CMK (cell line): ENCODE results near the gene BTLA.
"Not testable (repeated sequence)": the region's sequence is repeated elsewhere in the genome, so short reads cannot be mapped to it uniquely, and the experiment has no call there.

Experiments used
- DNase-seq: peaks from one replicate; pipeline ENCODE4 v3.0.0-alpha.2; 2010; ENCODE audit warnings: low read depth

Gene BTLA

GRCh38 chr3:112446343-112446742 lies 52.9 kb downstream of the BTLA start:
- no peak for DNase-seq

- no peak for DNase-seq
Observed at GRCh38 chr3:112445839-112446238, 53.4 kb downstream of the BTLA start.

DNA sequence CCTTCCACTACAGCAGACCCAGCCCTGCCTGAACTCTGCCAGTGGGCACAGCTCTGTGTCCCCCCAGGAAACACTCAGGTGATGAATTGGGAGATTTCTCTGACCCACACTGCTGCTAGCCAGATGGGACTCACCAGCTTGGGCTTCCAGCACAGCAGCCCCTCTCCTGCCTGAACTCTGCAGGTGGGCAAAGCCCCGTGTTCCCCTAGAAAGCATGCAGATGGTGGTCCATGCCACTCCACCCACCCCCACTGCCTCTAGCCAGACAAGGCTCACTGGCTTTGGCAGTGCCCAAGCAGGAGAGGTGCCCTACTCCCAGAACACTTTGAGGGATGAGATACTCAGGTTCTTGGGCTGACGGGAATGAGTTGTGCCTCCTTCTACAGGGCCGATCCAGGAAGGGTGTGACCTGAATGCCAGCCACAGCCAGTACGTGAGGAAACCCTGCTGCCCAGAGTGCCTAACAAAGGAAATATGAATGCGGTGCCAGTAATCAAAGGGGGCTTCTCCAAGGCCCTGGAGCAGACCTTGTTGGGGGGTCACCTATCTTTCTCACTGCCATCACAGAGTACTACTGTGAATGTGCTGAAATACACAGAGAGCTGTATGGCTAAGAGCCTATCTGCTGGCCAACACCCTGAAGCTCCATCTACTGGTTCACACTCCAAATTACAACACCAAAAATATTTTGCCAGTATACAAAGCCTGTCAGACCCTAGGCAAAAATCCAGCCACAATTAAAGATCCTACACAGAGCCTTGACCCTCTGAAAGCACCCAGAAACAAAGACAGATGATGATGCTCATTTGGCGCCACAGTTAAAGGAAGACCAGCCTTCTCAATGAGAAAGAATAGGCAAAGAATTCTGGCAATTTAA lies 61.9 kb downstream of the BTLA start:
- no peak for DNase-seq

DNA sequence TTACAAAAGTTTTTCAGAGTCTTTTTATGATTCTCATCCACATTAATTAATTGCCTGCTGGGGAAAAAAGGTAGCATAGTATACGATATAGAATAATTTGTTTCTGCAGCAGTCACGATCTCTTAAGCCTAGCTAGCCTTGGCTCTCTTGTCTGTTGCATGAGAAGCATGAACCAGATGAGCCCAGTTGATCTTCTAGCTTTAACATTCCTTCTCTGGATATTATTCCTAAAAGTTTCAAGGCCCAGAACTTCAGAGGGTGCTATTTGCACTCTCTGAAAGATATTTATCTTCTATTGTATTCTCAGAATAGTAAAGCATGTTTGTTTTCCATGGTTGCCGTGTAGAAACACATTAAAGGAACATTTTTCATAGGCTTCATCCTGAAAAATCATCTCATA lies 69.3 kb downstream of the BTLA start:
- no peak for DNase-seq

- DNase-seq = no peak
Observed at GRCh38 chr3:112427123-112427522, 72.1 kb downstream of the BTLA start.

GRCh38 chr3:112425858-112426750 lies 73.2 kb downstream of the BTLA start:
- DNase-seq = no peak

DNA sequence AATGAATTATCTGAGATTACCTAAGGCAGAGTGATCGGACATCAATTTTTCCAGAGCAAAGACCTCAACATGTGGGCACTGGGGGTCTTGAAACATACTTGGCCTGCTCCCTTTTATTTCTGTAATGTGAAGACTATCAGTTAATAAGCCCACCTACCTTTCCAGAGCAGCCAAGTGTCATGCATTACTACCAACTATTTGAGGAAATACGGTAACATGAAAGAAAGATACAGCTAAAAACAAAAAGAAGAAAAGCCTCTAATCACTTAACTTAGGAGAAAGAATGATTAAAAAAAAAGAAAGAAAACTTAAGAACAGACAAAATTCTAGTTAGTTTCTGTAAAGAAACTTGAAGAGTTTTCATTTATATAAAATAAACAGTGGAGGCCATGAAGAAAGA lies 73.9 kb downstream of the BTLA start:
- no peak for DNase-seq

- DNase-seq = no peak
Observed at GRCh38 chr3:112424394-112424793, 74.9 kb downstream of the BTLA start.

- not testable (repeated sequence) for DNase-seq
Observed at GRCh38 chr3:112422921-112423320, 76.4 kb downstream of the BTLA start.

DNA sequence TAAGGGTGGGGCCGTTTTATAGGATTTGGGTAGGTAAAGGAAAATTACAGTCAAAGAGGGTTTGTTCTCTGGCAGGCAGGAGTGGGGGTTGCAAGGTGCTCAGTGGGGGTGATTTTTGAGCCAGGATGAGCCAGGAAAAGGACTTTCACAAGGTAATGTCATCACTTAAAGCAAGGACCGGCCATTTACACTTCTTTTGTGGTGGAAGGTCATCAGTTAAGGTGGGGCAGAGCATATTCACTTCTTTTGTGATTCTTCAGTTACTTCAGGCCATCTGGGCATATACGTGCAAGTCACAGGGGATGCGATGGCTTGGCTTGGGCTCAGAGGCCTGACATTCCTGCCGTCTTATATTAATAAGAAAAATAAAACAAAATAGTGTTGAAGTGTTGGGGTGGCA lies 80.7 kb downstream of the BTLA start:
- not testable (repeated sequence) for DNase-seq

DNA sequence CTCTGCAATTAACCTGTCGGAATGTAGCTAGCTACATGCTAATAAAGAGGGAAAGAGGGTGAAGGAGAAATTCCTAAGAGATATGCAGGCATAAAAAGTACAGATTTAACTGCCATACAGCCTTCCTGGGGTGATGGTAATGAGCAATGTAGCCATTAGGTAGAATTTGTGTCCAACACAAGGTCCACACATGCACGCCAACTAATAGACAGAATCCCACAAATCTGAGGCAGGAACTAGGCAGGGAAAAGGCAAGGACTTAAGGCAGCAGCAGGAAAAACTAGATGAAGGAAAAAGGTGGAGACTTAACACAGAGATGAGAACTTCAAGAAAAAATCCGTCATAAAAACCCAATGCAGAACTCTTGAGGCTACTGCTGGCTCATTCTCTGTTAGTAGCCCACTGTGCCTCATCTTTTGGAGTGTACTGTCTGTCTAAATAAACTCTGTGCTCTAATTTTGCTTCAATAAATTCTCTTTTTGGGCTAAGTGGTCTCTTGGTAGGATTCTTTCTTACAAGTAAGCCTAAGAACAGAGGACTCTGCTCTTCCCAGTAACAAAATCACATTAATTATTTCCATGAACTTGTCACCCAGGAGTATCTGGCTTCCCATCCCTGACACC lies 81.5 kb downstream of the BTLA start:
- no peak for DNase-seq

DNA sequence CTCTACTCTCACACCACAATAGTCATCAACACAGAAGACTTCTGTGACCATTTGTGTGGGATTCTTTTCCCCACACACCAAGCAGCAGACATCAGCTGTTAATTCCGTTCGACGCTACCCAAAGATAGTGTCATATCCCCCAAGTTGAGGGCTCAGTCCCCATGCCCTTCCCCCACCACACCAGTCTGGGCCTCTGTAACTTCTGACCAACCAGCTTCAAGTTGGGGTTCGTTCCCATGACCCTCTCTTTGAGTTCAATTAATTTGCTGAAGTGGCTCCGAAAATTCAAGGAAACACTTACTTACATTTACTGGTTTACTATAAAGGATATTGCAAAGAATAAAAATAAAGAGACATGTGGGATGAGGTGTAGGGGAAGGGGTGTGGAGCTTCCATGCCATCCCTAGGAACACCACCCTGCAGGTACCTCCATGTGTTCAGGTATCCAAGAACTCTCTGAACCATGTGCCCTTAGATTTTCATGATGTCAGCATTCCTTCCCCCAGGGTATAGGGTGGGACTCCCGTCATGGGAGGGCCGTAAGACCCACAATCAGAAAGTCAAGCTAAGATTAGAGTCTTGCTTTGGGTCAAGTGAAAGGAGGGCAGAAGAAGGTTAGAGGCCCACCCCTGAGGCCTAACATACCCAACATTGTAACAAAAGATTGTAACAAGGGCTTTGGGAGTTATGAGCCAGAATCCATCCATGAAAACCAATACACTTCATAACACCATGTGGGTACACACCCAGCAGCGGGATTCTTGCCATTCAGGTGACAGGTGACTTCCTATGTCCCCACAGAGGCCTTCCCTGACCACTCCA lies 82.7 kb downstream of the BTLA start:
- DNase-seq = no peak

- DNase-seq = no peak
Observed at GRCh38 chr3:112415390-112415789, 83.9 kb downstream of the BTLA start.
